Activated CD8-positive, alpha-beta memory T cell treated with anti-CD3 and anti-CD28 coated beads, Interleukin-2, amount 50 U/mL, for 48 hours (primary cell): ENCODE data around the gene SRSF3.
"Not testable (repeated sequence)": the region's sequence is repeated elsewhere in the genome, so short reads cannot be mapped to it uniquely, and the experiment has no call there.

Source experiments
- DNase-seq: peaks from one replicate; pipeline ENCODE4 v3.0.0-alpha.2; 2020

SRSF3 gene

GRCh38 chr6:36576578-36576977 lies 17.6 kb upstream of the SRSF3 start:
- no peak for DNase-seq

- DNase-seq = no peak
These were observed 16.9 kb upstream of the SRSF3 start for GRCh38 chr6:36577301-36577700.

GRCh38 chr6:36578030-36578429 lies 16.1 kb upstream of the SRSF3 start:
- no peak for DNase-seq

- DNase-seq = no peak
These were observed 15.7 kb upstream of the SRSF3 start for GRCh38 chr6:36578431-36578830.

GRCh38 chr6:36580184-36580526 lies 14.0 kb upstream of the SRSF3 start:
- DNase-seq = no peak

- no peak for DNase-seq
These were observed 12.4 kb upstream of the SRSF3 start for GRCh38 chr6:36581716-36582115.

GRCh38 chr6:36586606-36587005 lies 7.6 kb upstream of the SRSF3 start:
- no peak for DNase-seq

GRCh38 chr6:36589025-36589400 lies 5.1 kb upstream of the SRSF3 start:
- DNase-seq = not testable (repeated sequence)

GRCh38 chr6:36590237-36590636 lies 3.9 kb upstream of the SRSF3 start:
- no peak for DNase-seq

GRCh38 chr6:36592221-36592655 lies 1.9 kb upstream of the SRSF3 start:
- DNase-seq = no peak

GRCh38 chr6:36593569-36594028 lies 563 bp upstream of the SRSF3 start:
- DNase-seq = peak; percentile 78

- DNase-seq = no peak
These were observed 868 bp downstream of the SRSF3 start for GRCh38 chr6:36594816-36595643.

GRCh38 chr6:36596356-36596755 lies 2.2 kb downstream of the SRSF3 start:
- DNase-seq = no peak

GRCh38 chr6:36597775-36598174 lies 3.6 kb downstream of the SRSF3 start:
- DNase-seq = peak; percentile 43

- peak; percentile 40 for DNase-seq
These were observed 4.2 kb downstream of the SRSF3 start for GRCh38 chr6:36598326-36598725.

- DNase-seq = peak; percentile 50
These were observed 4.7 kb downstream of the SRSF3 start for GRCh38 chr6:36598739-36599318.

- DNase-seq = peak; percentile 82
These were observed 5.6 kb downstream of the SRSF3 start for GRCh38 chr6:36599791-36600209.

- DNase-seq = no peak
These were observed 6.5 kb downstream of the SRSF3 start for GRCh38 chr6:36600564-36601146.

- not testable (repeated sequence) for DNase-seq
These were observed 7.7 kb downstream of the SRSF3 start for GRCh38 chr6:36601818-36602217.

- DNase-seq = no peak
These were observed 9.3 kb downstream of the SRSF3 start for GRCh38 chr6:36603222-36604089.

GRCh38 chr6:36604090-36605060 lies 10.2 kb downstream of the SRSF3 start:
- no peak for DNase-seq

GRCh38 chr6:36605143-36605542 lies 11.0 kb downstream of the SRSF3 start:
- no peak for DNase-seq
